Measurements from ENCODE around the gene SPAG17. TPM values are rescaled to one million over a fixed set of nuclear protein-coding genes. Genes with fewer than 3 reads are reported as not detected.

Gene SPAG17
- polyA plus RNA-seq, 1 donor (not counting 4 experiments of a cell fraction or from before 2014, with no cell fraction given): 0.52 TPM

GRCh38 chr1:117964290-117965038 lies 220.6 kb downstream of the SPAG17 start:
- no peak overlapping the region for H3K27ac ChIP-seq (ENCODE audit: control insufficient read depth, insufficient read depth, low read length)
- TF ChIP-seq CTCF (optimal IDR thresholded peaks at IDR 0.05 in 1 of 3, IDR thresholded peaks at IDR 0.05 in 1 of 3, conservative IDR thresholded peaks at IDR 0.05 in 1 of 3; ENCODE audit: extremely low read depth in 1 of 3, insufficient read depth in 2 of 3, low read length in 3 of 3) (no peak), EZH2 (IDR thresholded peaks at IDR 0.05; ENCODE audit: low read length) (no peak)
- peaks cover 0 to 4% of the 10 kb centered on the region in 2 experiments for H3K36me3 ChIP-seq (ENCODE audit: control insufficient read depth in 2 of 2, extremely low read depth in 1 of 2, insufficient read depth in 2 of 2, low read length in 2 of 2)
- no peaks in the 10 kb centered on the region for H4K20me1 ChIP-seq (ENCODE audit: control insufficient read depth, extremely low read depth, insufficient read depth, low read length)
- dilution Hi-C loops (cut with MboI; ENCODE audit: extremely low pct_ligation_motif_present, low sequenced_read_pairs): no loop called here
- FAIRE-seq: no peak
- H2AFZ ChIP-seq (ENCODE audit: control insufficient read depth, low read length): no peak overlapping the region
- H3K27me3 ChIP-seq (ENCODE audit: control insufficient read depth, extremely low read depth, insufficient read depth, low read length): no peaks in the 10 kb centered on the region
- peaks cover 2% of the 10 kb centered on the region for H3K4me1 ChIP-seq (ENCODE audit: control insufficient read depth, extremely low read depth, insufficient read depth, low read length)
- H3K9ac ChIP-seq (ENCODE audit: control insufficient read depth, extremely low read depth, insufficient read depth, low read length): no peak overlapping the region
- no peaks in the 10 kb centered on the region for H3K79me2 ChIP-seq (ENCODE audit: control insufficient read depth, insufficient read depth, low read length)
- H3K4me2 ChIP-seq (ENCODE audit: control insufficient read depth, extremely low read depth, insufficient read depth, low read depth, low read length): no peak overlapping the region
- no peak overlapping the region for H3K4me3 ChIP-seq (ENCODE audit: control insufficient read depth in 2 of 3, extremely low read depth in 1 of 3, insufficient read depth in 2 of 3, low read depth in 1 of 3, low read length in 3 of 3)
- no peaks in the 10 kb centered on the region for H3K9me3 ChIP-seq (ENCODE audit: control insufficient read depth, low read depth, low read length)
- H3K9me1 ChIP-seq (ENCODE audit: control insufficient read depth, extremely low read depth, insufficient read depth, low read length): no peaks in the 10 kb centered on the region
- DNase-seq (ENCODE audit: low read depth, low spot score): no peak

GRCh38 chr1:117959364-117959763 lies 225.7 kb downstream of the SPAG17 start:
- Histone ChIP-seq H4K20me1 (ENCODE audit: control insufficient read depth, extremely low read depth, insufficient read depth, low read length) (no peaks in the 10 kb centered on the region), H3K27ac (ENCODE audit: control insufficient read depth, insufficient read depth, low read length) (no peak overlapping the region), H3K9ac (ENCODE audit: control insufficient read depth, extremely low read depth, insufficient read depth, low read length) (no peak overlapping the region), H3K4me3 (ENCODE audit: control insufficient read depth in 2 of 3, extremely low read depth in 1 of 3, insufficient read depth in 2 of 3, low read depth in 1 of 3, low read length in 3 of 3) (no peak overlapping the region), H3K79me2 (ENCODE audit: control insufficient read depth, insufficient read depth, low read length) (no peaks in the 10 kb centered on the region), H3K36me3 (ENCODE audit: control insufficient read depth in 2 of 2, extremely low read depth in 1 of 2, insufficient read depth in 2 of 2, low read length in 2 of 2) (peaks cover 11 to 13% of the 10 kb centered on the region in 2 experiments), H3K4me1 (ENCODE audit: control insufficient read depth, extremely low read depth, insufficient read depth, low read length) (no peaks in the 10 kb centered on the region), H2AFZ (ENCODE audit: control insufficient read depth, low read length) (no peak overlapping the region), H3K27me3 (ENCODE audit: control insufficient read depth, extremely low read depth, insufficient read depth, low read length) (no peaks in the 10 kb centered on the region), H3K9me3 (ENCODE audit: control insufficient read depth, low read depth, low read length) (no peaks in the 10 kb centered on the region), H3K9me1 (ENCODE audit: control insufficient read depth, extremely low read depth, insufficient read depth, low read length) (no peaks in the 10 kb centered on the region), H3K4me2 (ENCODE audit: control insufficient read depth, extremely low read depth, insufficient read depth, low read depth, low read length) (no peak overlapping the region)
- no peak for FAIRE-seq
- TF ChIP-seq CTCF (optimal IDR thresholded peaks at IDR 0.05 in 1 of 3, IDR thresholded peaks at IDR 0.05 in 1 of 3, conservative IDR thresholded peaks at IDR 0.05 in 1 of 3; ENCODE audit: extremely low read depth in 1 of 3, insufficient read depth in 2 of 3, low read length in 3 of 3): no peak
- no peak for TF ChIP-seq EZH2 (IDR thresholded peaks at IDR 0.05; ENCODE audit: low read length)
- no peak for DNase-seq (ENCODE audit: low read depth, low spot score)
- dilution Hi-C loops (cut with MboI; ENCODE audit: extremely low pct_ligation_motif_present, low sequenced_read_pairs): no loop called here
